ENCODE measurements around the gene MATN3. TPM values are rescaled to one million over a fixed set of nuclear protein-coding genes. Genes with fewer than 3 reads are reported as not detected.

MATN3 gene
- total RNA-seq, 4 donors from 2014 or later: 0.28 to 9.1 (median 1.5) TPM

- no peak for TF ChIP-seq CTCF (IDR thresholded peaks at IDR 0.05)
- ATAC-seq (ENCODE audit: low FRiP score): peak; percentile 58
These were observed 40.4 kb upstream of the MATN3 start for GRCh38 chr2:20052861-20053281.

DNA sequence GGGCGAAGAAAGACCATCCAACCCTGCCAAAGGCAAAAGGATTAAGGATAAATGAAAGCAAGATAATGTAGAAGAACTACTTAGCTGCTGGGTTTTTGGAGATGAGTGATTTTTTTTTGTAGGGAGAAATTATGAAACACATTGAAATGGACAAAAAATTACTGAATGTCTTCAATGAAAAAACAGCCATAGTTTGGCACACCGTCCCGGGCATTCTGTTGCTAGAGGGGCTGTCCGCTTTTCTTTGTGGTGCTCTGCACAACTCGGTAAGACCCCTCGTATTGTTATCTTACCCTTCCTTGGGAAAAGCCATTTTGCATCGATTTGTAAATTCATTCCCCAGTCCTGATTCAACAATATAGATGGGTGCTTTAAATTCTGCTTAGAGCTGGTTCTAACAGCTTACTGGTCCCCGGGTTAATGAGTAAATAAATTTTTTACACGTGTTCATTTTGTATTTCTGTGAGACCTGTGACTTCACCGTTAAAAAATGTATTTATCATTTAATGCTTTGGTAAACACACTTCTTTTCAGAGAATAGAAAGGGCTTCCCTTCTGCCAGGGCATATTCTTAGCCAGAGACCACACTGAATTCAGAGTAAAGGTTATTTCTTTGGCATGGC, 39.9 kb upstream of the MATN3 start:
- no peak for TF ChIP-seq CTCF (IDR thresholded peaks at IDR 0.05)
- no peak for ATAC-seq (ENCODE audit: low FRiP score)
- no peak for DNase-seq (ENCODE audit: low spot score)

More at GRCh38 chr2:20052861-20053281, 40.4 kb upstream of the MATN3 start:
- peak; percentile 84 for DNase-seq (ENCODE audit: low spot score)

GRCh38 chr2:20051532-20052228, 39.2 kb upstream of the MATN3 start, which contains the start of gene LAPTM4A:
TSS of gene LAPTM4A (minus strand) at chr2:20051628. CDS start at chr2:20051520, 108 bp downstream.
- peak; percentile 94 for DNase-seq (ENCODE audit: low spot score)
- no peak for TF ChIP-seq CTCF (IDR thresholded peaks at IDR 0.05)
- ATAC-seq (ENCODE audit: low FRiP score): peak; percentile 96

DNA sequence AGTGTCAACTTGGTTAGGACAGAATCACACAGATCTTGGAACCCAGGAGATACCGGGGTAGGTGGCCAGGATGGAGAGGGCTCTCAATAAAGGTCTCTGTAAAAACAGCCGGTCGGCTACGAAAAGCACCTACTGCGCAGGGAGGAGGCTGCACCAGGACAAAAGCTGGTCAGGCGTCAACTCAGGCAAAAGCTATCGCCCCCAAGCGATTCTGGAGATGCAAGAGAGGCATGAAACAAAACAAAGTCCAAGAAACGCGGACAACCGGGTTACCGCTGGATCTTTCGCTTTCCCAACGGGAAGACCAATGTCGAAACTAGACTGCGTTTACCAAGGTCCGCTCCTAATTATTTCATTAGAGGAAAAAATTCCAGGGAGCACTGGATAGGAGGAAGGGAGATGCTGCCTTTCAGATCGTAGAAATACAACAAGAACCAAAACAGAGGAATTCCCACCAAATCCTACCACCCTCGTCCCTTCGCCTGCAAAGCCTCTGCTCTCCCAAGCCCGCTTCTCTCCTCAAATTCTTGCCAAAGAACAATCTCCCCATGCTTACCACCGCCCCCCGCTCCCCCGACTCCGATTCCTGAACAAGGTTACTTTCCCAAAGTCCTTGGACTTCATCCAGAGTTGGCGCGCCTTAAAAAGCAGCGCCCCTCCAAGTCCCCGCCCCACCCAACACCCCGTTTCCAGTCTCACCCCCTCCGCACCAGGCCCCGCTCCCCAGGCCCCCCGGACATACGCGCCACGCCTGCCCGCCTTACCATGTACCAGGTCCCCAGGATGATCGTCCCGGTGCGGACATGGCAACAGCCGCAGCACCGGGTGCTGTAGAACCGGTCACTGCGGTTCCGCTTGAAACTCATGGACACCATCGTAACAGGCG, 38.4 kb upstream of the MATN3 start:
- DNase-seq (ENCODE audit: low spot score): no peak
- no peak for TF ChIP-seq CTCF (IDR thresholded peaks at IDR 0.05)
- ATAC-seq (ENCODE audit: low FRiP score): peak; percentile 12

- ATAC-seq (ENCODE audit: low FRiP score) (no peak), DNase-seq (ENCODE audit: low spot score) (no peak)
- TF ChIP-seq CTCF (IDR thresholded peaks at IDR 0.05): no peak
These were observed 37.7 kb upstream of the MATN3 start for GRCh38 chr2:20050104-20050645.

GRCh38 chr2:20049637-20050036, 37.2 kb upstream of the MATN3 start:
- DNase-seq (ENCODE audit: low spot score) (no peak), ATAC-seq (ENCODE audit: low FRiP score) (no peak)
- no peak for TF ChIP-seq CTCF (IDR thresholded peaks at IDR 0.05)

Data from omental fat pad (tissue), 4 donors.